HepG2 (cell line): ENCODE results near the gene NELFB. TPM values are rescaled to one million over a fixed set of nuclear protein-coding genes. Genes with fewer than 3 reads are reported as not detected.

ENCODE experiments used
- HNRNPLL ChIP-seq: fragments of 200-400 bp; formaldehyde crosslinking; IDR thresholded peaks from 2 replicates; pipeline ENCODE4 v1.6.1; 2017; ENCODE audit warnings: mild to moderate bottlenecking, low read depth, low read length; ENCODE audit not compliant: poor library complexity, severe bottlenecking
- JUN ChIP-seq: sonication (generic); formaldehyde crosslinking; IDR thresholded peaks from 2 replicates; pipeline ENCODE4 v1.4.0; 2020; ENCODE audit warnings: mild to moderate bottlenecking, missing genetic modification reagents
- NBN ChIP-seq: fragments of 450-650 bp; conservative IDR thresholded peaks from 2 replicates; pipeline ENCODE4 v1.6.1; 2017
- PRMT3 ChIP-seq: sonication (generic); formaldehyde crosslinking; IDR thresholded peaks from 2 replicates; pipeline ENCODE4 v1.8.1; 2022; ENCODE audit warnings: low read depth, mild to moderate bottlenecking, moderate library complexity, missing genetic modification reagents, borderline replicate concordance
- ZBTB21 ChIP-seq: sonication (generic); formaldehyde crosslinking; IDR thresholded peaks from 2 replicates; pipeline ENCODE4 v1.4.0; 2020; ENCODE audit warnings: missing genetic modification reagents
- ZBTB44 ChIP-seq: sonication (generic); formaldehyde crosslinking; IDR thresholded peaks from 2 replicates; pipeline ENCODE4 v1.4.0; 2020; ENCODE audit warnings: missing genetic modification reagents
- ZKSCAN1 ChIP-seq: fragments of 150-350 bp; IDR thresholded peaks from 2 replicates; pipeline ENCODE4 v1.6.1; 2014; ENCODE audit warnings: low read length
- ZKSCAN5 ChIP-seq: sonication (generic); formaldehyde crosslinking; IDR thresholded peaks from 2 replicates; pipeline ENCODE4 v1.5.1; 2020; ENCODE audit warnings: mild to moderate bottlenecking, missing genetic modification reagents
- ZNF512 ChIP-seq: sonication (generic); formaldehyde crosslinking; IDR thresholded peaks from 2 replicates; pipeline ENCODE4 v1.4.0; 2020; ENCODE audit warnings: mild to moderate bottlenecking, missing genetic modification reagents
- ZNF879 ChIP-seq: sonication (generic); formaldehyde crosslinking; IDR thresholded peaks from 2 replicates; pipeline ENCODE4 v1.8.1; 2023; ENCODE audit warnings: missing genetic modification reagents
- polyA plus RNA-seq, 8 experiments: library from polyadenylated mRNA; depleted of rRNA in 3 of 8; stranded (reverse) in 7 of 8; unstranded in 1 of 8; fragments of >200 nt; fragmentation: Illumina TruSeq in 4 of 8; extraction: Trizol in 4 of 8; gene quantifications; 2 replicates each; pipeline versions ENCODE4 v1.2.1 to v1.2.3, GENCODE V29; 2011 to 2016; ENCODE audit warnings: low read depth in 4 of 8, missing spikeins in 1 of 8, mixed read lengths in 1 of 8; ENCODE audit not compliant: insufficient read depth in 1 of 8
- total RNA-seq, 5 experiments: library from RNA; depleted of rRNA; stranded (reverse); fragments of >200 nt; fragmentation: Illumina TruSeq; extraction: Trizol; gene quantifications; 2 replicates each; pipeline ENCODE4 v1.2.3, GENCODE V29; 2016; ENCODE audit warnings: low read depth in 1 of 5
- TF ChIP-seq, protein P1 (sequence below): sonication (generic); formaldehyde crosslinking; IDR thresholded peaks from 2 replicates; pipeline ENCODE4 v1.4.0; 2020; ENCODE audit warnings: missing genetic modification reagents
- TF ChIP-seq, protein P2 (sequence below): sonication (generic); formaldehyde crosslinking; IDR thresholded peaks from 2 replicates; pipeline ENCODE4 v1.4.0; 2020; ENCODE audit warnings: missing genetic modification reagents, borderline replicate concordance
- TF ChIP-seq, protein P3 (sequence below): sonication (generic); formaldehyde crosslinking; IDR thresholded peaks from 2 replicates; pipeline ENCODE4 v1.4.0; 2020; ENCODE audit warnings: missing genetic modification reagents

NELFB gene
- total and polyA plus RNA-seq, 2 of the 13 experiments (the other 11 are each of a cell fraction or from before 2014, with no cell fraction given), result 26.5 to 45.8 TPM

DNA sequence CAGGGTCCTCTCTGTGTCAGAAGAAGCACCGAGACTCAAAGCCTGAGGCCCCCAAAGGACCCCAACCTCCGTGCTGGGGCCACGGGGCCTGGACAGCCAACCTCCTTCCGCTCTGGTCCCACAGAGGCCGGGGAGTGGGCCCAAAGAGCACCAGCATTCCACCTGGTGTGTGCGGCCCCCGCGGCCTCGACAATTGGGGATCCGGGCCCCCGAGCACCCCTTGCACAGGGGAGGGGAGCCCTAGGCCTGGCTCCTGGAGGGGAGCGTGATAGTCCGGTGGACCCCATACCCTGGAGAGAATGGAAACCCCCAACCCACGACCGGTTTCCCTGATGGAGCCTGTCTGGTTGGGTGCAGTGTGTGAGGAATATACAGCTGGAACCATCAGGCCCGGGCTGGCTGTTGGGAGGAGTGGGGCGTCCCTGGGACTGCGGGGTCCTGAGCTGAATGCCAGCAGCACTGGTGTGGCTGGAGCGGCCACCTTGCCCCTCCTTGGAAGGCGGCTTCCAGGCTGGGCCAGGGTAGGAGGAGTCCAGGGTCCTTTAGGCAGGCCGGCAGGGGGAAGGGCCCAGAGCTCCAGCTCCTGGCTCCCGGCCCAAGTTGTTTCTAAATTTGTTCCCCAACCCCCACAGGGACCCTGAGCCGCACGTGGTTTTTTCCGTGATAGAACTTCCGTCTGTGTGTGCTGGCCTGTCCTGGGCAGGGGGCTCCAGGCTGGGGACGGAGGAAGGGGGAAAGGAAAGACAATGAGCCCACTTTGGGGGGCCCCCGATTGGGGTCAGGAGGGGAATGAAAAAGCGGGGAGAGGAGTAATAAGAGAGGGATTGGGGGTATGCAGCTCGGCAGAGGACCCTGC is 21.6 kb downstream of the NELFB start (continued):
- TF ChIP-seq, protein P1, sequence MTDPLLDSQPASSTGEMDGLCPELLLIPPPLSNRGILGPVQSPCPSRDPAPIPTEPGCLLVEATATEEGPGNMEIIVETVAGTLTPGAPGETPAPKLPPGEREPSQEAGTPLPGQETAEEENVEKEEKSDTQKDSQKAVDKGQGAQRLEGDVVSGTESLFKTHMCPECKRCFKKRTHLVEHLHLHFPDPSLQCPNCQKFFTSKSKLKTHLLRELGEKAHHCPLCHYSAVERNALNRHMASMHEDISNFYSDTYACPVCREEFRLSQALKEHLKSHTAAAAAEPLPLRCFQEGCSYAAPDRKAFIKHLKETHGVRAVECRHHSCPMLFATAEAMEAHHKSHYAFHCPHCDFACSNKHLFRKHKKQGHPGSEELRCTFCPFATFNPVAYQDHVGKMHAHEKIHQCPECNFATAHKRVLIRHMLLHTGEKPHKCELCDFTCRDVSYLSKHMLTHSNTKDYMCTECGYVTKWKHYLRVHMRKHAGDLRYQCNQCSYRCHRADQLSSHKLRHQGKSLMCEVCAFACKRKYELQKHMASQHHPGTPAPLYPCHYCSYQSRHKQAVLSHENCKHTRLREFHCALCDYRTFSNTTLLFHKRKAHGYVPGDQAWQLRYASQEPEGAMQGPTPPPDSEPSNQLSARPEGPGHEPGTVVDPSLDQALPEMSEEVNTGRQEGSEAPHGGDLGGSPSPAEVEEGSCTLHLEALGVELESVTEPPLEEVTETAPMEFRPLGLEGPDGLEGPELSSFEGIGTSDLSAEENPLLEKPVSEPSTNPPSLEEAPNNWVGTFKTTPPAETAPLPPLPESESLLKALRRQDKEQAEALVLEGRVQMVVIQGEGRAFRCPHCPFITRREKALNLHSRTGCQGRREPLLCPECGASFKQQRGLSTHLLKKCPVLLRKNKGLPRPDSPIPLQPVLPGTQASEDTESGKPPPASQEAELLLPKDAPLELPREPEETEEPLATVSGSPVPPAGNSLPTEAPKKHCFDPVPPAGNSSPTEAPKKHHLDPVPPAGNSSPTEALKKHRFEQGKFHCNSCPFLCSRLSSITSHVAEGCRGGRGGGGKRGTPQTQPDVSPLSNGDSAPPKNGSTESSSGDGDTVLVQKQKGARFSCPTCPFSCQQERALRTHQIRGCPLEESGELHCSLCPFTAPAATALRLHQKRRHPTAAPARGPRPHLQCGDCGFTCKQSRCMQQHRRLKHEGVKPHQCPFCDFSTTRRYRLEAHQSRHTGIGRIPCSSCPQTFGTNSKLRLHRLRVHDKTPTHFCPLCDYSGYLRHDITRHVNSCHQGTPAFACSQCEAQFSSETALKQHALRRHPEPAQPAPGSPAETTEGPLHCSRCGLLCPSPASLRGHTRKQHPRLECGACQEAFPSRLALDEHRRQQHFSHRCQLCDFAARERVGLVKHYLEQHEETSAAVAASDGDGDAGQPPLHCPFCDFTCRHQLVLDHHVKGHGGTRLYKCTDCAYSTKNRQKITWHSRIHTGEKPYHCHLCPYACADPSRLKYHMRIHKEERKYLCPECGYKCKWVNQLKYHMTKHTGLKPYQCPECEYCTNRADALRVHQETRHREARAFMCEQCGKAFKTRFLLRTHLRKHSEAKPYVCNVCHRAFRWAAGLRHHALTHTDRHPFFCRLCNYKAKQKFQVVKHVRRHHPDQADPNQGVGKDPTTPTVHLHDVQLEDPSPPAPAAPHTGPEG (CRISPR knock-in tag), result no peak
- TF ChIP-seq PRMT3, result no peak
- no peak for TF ChIP-seq ZKSCAN5 (CRISPR knock-in tag)
- peak; percentile 20 for TF ChIP-seq HNRNPLL
- no peak for TF ChIP-seq ZNF512
- TF ChIP-seq ZBTB44 (CRISPR knock-in tag), result no peak
- TF ChIP-seq ZKSCAN1, result no peak
- no peak for TF ChIP-seq JUN (CRISPR knock-in tag)
- no peak for TF ChIP-seq ZNF879 (CRISPR knock-in tag)
- TF ChIP-seq, protein P2, sequence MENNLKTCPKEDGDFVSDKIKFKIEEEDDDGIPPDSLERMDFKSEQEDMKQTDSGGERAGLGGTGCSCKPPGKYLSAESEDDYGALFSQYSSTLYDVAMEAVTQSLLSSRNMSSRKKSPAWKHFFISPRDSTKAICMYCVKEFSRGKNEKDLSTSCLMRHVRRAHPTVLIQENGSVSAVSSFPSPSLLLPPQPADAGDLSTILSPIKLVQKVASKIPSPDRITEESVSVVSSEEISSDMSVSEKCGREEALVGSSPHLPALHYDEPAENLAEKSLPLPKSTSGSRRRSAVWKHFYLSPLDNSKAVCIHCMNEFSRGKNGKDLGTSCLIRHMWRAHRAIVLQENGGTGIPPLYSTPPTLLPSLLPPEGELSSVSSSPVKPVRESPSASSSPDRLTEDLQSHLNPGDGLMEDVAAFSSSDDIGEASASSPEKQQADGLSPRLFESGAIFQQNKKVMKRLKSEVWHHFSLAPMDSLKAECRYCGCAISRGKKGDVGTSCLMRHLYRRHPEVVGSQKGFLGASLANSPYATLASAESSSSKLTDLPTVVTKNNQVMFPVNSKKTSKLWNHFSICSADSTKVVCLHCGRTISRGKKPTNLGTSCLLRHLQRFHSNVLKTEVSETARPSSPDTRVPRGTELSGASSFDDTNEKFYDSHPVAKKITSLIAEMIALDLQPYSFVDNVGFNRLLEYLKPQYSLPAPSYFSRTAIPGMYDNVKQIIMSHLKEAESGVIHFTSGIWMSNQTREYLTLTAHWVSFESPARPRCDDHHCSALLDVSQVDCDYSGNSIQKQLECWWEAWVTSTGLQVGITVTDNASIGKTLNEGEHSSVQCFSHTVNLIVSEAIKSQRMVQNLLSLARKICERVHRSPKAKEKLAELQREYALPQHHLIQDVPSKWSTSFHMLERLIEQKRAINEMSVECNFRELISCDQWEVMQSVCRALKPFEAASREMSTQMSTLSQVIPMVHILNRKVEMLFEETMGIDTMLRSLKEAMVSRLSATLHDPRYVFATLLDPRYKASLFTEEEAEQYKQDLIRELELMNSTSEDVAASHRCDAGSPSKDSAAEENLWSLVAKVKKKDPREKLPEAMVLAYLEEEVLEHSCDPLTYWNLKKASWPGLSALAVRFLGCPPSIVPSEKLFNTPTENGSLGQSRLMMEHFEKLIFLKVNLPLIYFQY (CRISPR knock-in tag), result no peak
- no peak for TF ChIP-seq NBN
- TF ChIP-seq, protein P3, sequence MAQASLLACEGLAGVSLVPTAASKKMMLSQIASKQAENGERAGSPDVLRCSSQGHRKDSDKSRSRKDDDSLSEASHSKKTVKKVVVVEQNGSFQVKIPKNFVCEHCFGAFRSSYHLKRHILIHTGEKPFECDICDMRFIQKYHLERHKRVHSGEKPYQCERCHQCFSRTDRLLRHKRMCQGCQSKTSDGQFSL (CRISPR knock-in tag), result no peak
- TF ChIP-seq ZBTB21 (CRISPR knock-in tag), result no peak
